ENCODE measurements around the gene FHOD3.

Gene FHOD3

GRCh38 chr18:36769172-36769571 lies 471.7 kb downstream of the FHOD3 start:
- no peak for DNase-seq

- DNase-seq = no peak
These were observed 472.2 kb downstream of the FHOD3 start for GRCh38 chr18:36769611-36770314.

DNA sequence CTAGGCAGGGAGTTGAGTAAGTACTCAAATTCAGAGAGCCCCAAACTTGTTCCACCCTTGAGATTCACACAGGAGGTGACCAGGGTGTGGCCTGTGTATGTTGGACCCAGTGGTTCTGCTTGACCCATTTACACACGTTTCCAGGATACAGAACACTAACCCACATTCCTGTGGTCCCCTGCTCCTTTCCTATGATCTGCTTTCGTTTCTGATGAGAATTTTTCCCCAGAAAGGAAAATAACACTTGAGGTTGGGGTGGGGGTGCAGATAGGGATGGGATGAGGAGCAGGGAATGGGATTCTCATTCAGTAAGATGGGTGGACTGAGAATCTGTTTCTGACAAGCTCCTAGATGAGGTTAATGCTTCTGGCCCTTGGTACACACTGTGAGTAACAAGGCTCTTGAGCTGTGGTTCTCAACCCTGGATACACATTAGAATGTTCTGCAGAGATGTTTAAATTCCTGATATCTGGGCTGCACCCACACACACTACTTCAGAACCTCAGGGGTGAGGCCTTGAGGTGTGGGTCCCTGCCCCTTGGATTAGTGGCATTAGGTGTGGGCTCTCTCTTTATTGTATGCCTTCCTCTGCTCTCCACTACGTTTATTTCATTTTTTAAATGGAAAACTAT lies 472.9 kb downstream of the FHOD3 start:
- no peak for DNase-seq

- DNase-seq = no peak
These were observed 473.7 kb downstream of the FHOD3 start for GRCh38 chr18:36771245-36771644.

GRCh38 chr18:36772241-36772723 lies 474.8 kb downstream of the FHOD3 start:
- DNase-seq = no peak

GRCh38 chr18:36775396-36775795 lies 477.9 kb downstream of the FHOD3 start:
- no peak for DNase-seq

- no peak for DNase-seq
These were observed 479.1 kb downstream of the FHOD3 start for GRCh38 chr18:36776650-36777049.

DNA sequence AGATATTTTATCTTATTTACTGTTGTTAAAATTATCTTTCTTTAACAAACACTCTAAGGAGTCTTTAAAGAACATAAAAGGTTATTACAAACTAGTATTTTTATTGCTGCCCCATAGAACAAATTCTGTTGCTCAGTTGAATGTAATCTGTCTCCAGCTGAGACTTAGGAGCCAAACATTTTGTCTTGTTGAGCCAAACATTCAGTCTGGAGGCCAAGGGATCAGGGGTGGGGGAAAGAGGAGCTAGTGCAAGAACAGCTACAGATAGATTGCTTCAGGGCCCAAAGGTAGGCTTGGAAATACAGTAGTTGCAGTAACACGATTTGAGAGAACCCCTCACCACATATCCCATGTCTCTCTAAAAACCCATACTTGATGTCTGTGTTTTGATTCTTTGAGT lies 480.1 kb downstream of the FHOD3 start:
- no peak for DNase-seq

DNA sequence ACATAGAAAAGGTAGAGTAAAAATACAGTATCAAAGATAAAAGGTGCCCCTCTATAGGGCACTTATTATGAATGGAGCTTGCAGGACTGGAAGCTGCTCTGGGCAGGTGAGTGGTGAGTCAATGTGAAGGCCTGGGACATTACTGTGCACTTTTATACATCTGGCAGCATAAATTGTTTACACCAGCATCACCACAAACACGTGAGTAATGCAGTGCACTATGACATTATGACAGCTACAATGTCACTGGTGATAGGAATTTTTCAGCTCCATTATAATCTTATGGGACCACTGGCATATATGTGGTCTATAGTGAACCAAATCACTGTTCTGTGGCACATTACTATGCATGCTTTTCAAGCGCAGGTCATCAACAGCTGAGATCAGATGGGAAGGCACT lies 483.2 kb downstream of the FHOD3 start:
- no peak for DNase-seq

- no peak for DNase-seq
These were observed 485.2 kb downstream of the FHOD3 start for GRCh38 chr18:36782710-36783109.

DNA sequence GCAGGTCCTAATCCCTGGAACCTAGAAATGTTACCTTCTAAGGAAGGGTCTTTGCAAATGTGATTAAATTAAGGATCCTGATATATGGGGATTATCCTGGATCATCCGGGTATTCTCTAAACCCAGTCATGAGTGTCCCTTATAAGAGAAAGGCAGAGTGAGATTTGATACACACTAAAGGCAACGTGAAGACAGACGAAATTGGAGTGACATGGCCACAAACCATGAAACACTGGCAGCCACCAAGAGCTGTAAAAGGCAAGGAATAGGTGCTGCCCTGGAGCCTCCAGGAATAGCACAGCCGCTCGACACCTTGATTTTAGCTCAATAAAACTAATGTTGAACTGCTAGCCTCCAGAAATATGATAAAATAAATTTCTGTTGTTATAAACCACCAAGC lies 486.3 kb downstream of the FHOD3 start:
- DNase-seq = no peak

DNA sequence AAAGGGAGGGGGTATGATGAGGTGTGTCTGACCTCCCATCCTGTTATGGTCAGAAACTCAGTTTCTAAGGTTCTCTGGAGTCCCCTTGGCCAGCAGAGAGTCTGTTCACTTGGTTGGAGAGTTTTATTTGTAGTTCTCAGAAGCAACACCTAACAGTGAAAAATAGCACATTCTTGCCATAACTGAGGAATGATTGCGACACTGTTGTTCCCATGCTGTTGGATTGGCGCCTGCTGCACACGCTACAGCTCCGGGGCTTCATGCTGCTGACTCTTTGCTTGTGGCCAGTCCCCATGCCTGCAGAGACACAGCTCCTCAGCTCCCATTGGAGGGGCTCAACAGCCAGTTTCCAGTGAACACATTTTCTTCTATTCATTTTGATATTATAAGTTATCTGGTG lies 489.2 kb downstream of the FHOD3 start:
- no peak for DNase-seq

- no peak for DNase-seq
These were observed 495.2 kb downstream of the FHOD3 start for GRCh38 chr18:36792634-36793283.

DNA sequence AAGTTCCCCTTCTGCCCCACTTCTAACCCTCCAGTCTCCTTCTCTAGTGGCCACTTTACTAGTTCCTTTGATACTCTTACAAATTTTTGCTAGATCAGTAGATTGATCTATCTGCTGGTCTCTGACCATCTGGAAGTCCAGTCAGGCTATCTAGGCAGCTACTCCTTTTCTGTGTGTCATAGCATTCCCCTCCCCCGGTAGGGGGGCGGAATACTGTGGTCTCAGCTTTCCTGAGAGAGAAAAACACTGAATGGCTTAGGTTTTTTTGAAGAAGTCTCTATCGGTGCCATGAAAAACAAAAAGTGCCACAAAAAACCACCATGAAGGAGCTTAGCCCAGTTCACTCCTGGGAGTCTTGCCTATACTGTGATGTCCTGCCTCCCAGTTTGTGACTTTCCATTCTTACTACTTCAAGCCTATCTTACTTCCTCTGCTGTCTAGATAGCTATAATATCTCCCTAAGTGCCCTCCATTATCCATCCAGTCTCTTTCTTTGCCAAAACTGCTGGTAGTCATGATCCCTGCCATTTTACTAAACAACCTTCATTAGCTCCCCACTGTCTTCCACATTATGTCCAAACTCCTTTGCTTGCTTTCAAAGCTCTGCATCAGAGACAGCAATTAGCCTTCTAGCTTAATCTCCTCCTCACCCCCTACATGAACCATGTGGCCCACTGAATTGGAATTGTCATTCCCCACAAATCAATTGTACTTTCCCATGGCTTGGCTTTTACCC lies 501.4 kb downstream of the FHOD3 start:
- DNase-seq = no peak

- no peak for DNase-seq
These were observed 507.6 kb downstream of the FHOD3 start for GRCh38 chr18:36805105-36805504.

DNA sequence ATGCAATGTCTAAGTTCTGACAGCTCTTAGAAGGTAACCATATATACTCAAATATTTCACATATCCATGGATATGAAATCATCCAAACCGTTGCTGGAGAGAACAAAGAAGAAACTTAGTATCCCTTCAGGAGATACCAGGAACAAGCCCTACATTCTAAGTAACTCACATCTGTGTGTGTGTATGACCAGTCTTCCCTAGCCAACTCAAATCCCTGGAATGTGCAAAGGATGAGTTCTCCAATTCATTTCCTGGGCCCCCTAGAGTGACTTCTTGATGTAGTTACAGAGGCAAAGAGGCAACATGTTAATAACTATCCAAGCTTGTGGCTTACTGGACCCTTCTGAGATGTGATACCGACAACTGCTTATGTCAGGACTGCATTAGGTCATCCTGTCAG lies 511.2 kb downstream of the FHOD3 start:
- DNase-seq = no peak

- DNase-seq = peak; percentile 33
These were observed 512.3 kb downstream of the FHOD3 start for GRCh38 chr18:36809590-36810381.

- no peak for DNase-seq
These were observed 513.9 kb downstream of the FHOD3 start for GRCh38 chr18:36811430-36811829.

GRCh38 chr18:36811955-36812354 lies 514.4 kb downstream of the FHOD3 start:
- DNase-seq = no peak

- DNase-seq = no peak
These were observed 515.2 kb downstream of the FHOD3 start for GRCh38 chr18:36812678-36813077.

GRCh38 chr18:36813101-36813775 lies 515.7 kb downstream of the FHOD3 start:
- no peak for DNase-seq

DNA sequence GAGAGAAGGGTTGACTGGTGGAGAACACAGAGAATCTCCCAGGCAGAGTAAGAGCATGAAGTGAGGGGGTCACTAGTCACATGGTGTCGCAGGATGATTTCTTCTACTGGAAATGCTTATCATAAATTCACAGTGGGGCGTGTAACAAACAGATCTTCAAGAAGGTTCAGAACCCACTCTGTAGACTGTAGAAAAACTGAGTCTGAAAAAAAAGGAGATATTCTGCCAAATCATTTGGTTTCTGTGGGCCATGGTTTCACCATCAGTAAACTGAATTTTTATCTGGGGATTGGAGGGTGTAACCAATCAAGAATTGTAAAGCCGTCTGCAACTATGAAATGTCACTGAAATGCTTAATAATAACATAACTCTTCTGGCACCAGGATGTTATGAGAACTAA lies 516.3 kb downstream of the FHOD3 start:
- DNase-seq = no peak
